GM20000 (cell line): ENCODE measurements around the gene SUPT3H.

Experiments used
- DNase-seq: peaks from one replicate; pipeline ENCODE4 v3.0.0; 2012; ENCODE audit warnings: low spot score
- TF ChIP-seq, protein P1 (sequence below): IDR thresholded peaks from 2 replicates; pipeline ENCODE4 v1.5.1; 2012; ENCODE audit warnings: mild to moderate bottlenecking, control low read depth; ENCODE audit errors: extremely low read depth, missing control alignments

The SUPT3H gene

DNA sequence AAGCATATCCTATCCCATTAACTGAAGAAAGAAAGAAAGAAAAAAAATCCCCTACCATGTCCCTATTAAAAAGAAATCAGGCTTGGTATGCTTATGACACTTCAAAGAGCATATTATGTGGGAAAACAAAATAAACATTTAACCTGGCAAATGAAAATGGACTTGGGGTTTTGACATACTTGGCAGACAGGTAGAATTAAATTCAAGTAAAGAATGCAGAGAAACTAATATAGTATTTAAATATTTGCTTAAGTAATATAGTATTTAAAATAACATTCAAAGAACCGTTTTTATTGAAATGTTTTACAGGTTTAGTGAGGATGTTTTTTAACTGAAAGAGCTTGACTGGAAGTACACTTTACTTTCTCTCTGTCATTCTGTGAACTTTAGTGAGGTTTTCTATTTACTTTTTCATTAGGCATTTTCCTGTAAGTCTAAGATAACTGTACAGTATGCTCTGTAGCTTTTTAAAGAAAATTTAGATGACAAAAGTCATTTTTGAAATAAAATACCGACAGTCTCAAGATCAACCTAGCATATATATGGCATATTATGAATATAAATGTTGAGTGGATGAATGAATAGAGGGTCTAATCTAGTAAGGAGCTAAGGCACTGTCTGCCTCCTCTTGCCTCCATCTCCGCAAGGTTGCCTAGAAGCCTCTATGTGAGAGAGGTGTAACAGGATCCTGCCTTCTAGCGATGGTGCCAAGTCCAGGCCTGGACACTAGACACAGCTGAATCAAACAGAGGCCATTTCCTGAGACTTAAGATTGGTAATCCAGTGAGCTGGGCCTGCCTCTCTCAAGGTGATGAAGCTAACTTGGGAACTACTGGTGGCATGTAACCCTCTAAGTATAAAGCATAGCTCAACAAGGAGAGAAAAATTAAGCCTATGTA is 394.0 kb downstream of the SUPT3H start:
- TF ChIP-seq, protein P1, sequence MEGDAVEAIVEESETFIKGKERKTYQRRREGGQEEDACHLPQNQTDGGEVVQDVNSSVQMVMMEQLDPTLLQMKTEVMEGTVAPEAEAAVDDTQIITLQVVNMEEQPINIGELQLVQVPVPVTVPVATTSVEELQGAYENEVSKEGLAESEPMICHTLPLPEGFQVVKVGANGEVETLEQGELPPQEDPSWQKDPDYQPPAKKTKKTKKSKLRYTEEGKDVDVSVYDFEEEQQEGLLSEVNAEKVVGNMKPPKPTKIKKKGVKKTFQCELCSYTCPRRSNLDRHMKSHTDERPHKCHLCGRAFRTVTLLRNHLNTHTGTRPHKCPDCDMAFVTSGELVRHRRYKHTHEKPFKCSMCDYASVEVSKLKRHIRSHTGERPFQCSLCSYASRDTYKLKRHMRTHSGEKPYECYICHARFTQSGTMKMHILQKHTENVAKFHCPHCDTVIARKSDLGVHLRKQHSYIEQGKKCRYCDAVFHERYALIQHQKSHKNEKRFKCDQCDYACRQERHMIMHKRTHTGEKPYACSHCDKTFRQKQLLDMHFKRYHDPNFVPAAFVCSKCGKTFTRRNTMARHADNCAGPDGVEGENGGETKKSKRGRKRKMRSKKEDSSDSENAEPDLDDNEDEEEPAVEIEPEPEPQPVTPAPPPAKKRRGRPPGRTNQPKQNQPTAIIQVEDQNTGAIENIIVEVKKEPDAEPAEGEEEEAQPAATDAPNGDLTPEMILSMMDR = no peak
- DNase-seq = no peak

DNA sequence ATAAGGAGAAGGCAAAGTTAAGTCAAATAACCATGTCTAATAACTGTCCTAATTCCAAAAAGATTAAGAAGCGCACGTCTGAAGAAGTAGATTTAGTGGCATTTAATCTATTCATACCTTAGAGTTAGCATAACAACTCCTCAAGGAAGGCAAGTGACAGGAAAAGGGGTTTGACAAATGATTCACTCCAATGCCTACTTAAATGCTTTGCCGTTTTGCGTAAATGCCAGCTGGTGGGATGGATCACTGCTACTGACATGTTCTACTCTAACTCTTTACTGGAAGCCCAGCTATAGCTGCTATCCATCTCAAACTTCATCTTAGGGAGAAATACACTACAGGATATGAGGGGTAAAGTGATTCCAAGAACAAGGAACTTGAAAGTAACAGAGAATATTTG is 396.9 kb downstream of the SUPT3H start:
- no peak for DNase-seq
- TF ChIP-seq, protein P1 = no peak

DNA sequence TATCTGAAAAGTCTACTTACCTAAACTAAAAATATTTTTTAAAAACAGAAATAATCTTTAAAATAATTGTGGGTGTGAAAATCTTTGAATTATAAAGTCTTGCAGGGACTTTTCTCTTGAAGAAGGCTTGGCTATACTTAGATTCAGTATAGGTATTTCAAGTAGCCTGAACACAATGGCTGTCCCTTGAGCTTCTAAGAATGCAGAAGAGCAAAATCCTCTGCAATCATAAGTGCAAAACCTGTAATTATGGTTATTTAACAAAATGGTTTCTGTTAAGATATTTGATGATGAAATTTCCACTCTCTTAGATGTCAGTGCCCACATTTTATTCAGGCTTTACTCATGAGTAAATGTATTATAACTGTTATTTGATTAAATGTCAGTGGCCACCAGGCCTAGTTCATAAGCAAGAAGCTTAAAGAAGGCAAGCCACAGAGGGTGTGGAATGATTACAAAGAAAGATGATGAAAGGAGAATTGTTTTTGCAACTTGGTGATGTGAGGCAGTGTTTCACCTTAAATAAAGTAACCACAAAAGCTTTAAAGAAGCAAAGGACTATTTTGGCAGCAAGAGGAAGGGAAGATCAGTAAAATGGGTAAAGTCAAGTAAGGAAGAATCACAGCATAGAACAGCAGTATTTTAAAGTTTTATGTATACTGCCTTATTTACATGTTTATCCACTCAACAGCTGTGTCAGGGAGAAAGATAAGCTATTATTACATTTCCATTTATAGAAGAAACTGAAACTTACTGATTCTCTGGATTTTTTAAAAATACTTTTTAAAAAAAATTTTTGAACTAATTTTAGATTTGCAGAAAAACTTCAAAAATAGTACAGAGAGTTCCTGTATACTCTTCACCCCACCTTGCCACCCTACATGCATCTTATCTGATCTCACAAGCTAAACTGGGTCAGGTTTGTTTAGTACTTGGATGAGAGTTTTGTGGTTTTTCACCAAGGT is 400.8 kb downstream of the SUPT3H start:
- TF ChIP-seq, protein P1 = no peak
- DNase-seq = no peak

DNA sequence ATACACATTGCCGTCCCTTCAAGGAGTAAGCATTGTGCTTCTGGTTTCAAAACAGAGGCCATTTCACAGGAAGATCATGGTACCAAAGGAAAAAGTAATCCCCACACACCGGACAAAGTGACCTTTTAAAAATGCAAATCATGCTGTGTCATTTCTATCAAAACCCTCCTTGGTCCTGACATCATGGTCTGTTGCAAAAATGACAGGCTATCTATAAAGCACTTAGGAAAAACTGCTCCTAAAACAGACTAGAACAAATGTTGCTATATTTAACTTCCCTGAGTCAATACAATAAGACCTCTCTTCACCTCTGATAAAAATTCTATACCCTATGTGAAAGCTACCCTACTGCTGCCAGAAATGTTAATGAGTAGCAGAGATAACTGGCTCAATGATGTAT is 403.2 kb downstream of the SUPT3H start:
- no peak for DNase-seq

DNA sequence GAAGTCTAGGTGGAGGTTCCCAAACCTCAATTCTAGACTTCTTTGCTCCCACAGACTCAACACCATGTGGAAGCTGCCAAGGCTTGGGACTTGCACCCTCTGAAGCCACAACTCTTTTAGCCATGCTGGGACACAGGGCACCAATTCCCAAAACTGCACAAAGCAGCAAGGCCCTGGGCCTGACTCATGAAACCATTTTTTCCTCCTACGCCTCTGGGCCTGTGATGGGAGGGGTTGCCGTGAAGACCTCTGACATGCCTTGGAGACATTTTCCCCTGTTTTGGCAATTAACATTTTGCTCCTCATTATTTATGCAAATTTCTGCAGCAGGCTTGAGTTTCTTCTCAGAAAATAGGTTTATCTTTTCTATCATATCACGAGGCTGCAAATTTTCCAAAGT is 405.0 kb downstream of the SUPT3H start:
- no peak for DNase-seq
- TF ChIP-seq, protein P1 = no peak

More for the DNA sequence above, 403.2 kb downstream of the SUPT3H start:
- TF ChIP-seq, protein P1 = no peak

DNA sequence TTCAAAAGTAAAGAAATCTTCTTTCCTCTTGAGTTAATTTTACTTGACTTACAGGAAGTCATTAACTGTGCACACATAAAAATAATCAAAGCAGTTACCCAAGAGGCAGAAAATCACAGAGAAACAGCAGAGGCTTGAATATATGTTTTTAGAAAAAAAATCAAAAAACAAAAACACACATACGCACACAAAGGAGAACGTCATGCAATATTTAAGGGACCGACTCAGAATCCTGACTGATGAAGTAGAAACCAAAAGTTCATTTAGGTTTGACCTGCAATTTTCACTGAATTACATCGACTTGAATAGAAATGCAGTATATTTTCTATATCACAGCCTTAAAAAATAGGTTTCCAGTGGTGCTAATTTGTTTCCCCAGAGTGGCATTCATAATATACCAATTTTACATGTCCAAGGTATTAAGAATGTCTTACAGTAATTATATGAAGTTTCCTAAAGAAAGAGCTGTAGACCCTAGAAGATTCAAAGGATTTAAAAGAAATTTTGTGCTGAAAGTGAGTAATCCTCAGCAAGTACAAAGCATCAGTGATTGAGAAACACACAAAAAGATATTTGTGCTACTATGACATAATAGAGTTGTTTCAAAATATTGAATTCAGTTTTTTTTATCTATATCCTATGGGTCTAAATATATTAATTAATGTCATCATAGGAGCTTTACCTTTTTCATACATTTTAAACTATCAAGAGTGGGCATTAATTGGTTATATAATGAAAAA is 408.1 kb downstream of the SUPT3H start:
- TF ChIP-seq, protein P1 = no peak
- DNase-seq = no peak
